ENCODE data around the gene KANK4.
A peak's percentile ranks its signal among the peaks of the same experiment; 100 is the strongest.

The KANK4 gene

DNA sequence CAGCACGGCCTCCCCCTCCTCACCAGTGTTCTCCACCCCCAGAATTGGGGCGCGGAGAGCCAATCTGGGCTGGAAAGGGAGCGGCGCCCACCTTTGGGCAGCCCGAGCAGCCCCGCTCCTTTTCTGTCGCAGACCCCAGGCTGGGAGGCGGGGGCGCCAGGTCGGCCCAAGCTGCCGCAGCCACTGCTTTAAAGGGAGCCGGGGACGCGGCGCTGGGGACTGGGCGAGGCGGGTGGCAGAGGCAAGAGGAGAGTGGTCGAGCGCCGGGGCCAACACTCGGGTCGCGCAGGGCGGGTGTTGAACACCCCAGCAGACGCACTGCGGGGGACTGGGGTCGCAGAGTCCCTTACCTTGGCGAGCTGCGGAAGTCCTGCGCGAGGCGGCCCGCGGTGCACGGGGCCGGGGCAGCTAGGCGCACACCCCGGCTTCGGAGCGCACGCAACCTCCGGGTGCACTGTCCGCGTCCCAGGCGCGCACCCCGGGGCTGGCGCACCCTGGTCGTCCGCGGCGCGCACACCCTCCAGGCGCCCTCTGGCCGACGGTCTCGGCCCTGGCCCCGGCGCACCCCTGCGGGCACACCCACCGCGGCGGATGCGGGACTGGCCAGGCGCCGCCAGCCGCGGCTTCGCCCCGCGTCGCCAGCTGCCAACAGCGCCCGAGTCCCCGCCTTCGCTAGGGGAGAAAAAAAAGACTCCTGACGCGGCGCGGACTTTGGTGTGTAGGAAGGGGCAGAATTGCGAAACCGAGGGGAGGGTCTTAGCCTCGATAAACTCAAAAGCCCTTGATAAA lies at the start of gene KANK4:
KANK4 (minus strand) TSS at position 679 of the 789 bp plus-strand sequence. CDS start 37,870 bp downstream, outside the sequence.
- no peak for DNase-seq (ENCODE audit: low read depth)

DNA sequence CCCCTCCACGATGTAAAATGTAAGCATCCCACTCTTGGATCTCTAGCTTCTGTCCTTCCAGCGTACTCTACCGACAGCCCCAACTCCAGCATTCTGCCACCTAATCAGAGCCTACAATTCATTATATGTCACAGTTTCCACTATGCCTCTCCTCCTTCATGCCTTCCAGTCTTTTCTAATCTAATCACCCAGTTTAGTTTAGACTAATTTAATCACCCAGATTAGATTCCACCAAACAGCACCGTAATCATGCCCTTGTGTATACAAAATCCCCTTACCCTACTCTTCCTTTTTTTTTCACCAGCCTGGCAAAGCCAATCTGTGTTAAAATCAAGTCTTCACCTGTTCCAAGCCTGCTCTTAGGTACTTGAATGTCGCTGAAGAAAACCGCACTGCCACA lies 49.8 kb upstream of the KANK4 start:
- no peak for DNase-seq (ENCODE audit: low read depth)

- DNase-seq (ENCODE audit: low read depth), result no peak
Measured at GRCh38 chr1:62367005-62367557, 47.8 kb upstream of the KANK4 start.

DNA sequence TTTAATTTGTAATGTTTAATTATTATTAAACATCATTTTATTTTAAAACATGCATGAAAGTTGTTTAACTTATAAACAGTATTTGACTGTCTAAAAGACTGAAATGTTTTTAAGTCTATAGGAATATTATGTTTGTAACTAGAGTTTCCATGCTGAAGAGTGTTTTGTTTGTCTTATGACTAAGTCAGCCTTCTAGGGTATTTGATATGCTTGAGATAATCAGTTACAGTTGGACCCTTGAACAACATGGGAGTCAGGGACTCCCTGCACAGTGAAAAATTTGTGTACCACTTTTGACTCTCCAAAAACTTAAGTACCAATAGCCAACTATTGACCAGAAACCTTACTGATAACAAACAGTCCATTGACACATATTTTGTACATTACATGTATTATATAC lies 45.5 kb upstream of the KANK4 start:
- DNase-seq (ENCODE audit: low read depth), result no peak

DNA sequence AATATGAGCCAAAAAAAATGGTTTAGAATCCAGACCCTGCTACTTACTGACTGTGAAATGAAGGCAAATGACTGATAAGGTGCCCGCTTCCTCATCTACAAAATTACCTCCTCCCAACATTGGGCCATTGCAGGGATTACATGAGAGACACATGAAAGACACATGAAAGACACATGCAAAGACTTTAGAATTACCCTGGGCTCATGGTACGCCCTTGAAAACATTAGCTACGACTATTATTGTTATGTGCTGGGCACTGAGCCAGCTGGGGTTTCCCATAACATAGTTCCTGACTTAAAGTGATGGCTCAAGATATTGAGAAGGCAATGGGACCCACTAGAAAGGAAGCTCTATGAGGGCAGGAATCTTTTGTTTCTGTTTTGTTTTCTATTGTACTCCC lies 43.7 kb upstream of the KANK4 start:
- no peak for DNase-seq (ENCODE audit: low read depth)

- no peak for DNase-seq (ENCODE audit: low read depth)
Measured at GRCh38 chr1:62362061-62362917, 43.1 kb upstream of the KANK4 start.

DNA sequence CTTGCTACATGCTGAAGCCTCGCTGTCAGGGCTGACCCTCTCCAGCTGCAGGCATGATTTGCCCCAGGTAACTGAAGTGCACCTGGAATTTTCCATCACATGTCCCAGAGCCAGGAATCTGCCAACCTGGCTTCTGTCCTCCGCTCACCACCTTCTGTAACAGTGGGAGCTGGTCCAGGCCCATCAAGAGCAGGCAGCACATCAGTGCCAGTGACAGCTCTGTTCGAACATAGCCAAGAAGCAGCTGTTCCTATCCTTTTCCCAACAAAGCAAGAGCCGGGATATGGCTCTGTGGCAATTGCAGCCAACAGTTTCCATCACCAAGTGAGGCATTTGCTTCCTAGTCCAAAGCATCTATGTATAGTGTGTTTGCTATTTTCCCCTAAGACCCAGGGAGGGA lies 42.2 kb upstream of the KANK4 start:
- DNase-seq (ENCODE audit: low read depth), result no peak

DNA sequence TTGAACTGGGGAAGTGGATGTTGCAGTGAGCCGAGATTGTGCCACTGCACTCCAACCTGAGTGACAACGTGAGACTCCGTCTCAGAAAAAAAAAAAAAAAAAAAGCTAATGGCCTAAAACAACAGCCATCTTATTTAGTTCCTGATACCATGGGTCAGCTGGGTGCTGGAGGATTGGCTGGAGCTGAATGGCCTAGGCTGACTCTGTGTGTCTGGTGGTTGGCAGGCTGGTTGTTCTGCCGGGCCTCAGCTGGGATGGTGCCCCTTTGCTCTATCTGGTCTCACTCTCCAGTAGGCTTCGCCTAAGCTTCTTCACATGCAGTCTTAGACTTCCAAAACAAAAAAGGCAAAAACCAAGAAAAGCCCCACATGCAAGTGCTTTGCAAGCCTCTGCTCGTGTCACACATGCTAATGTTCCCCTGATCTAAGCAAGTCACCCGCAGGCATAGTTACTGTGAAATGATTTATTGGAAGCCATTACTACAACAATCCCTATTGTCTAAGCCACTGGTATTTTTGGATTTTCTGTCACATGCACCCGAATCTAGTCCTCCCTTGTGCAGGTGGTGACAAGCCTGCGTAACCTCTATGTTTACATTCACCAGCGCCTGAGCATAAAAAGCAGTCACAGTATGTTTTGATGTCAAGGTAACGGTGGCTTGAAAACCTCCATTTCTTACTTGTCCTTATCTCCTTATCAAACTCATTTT lies 39.6 kb upstream of the KANK4 start:
- no peak for DNase-seq (ENCODE audit: low read depth)

GRCh38 chr1:62357916-62358315 lies 38.7 kb upstream of the KANK4 start:
- DNase-seq (ENCODE audit: low read depth), result no peak

GRCh38 chr1:62356257-62356835 lies 37.1 kb upstream of the KANK4 start:
- DNase-seq (ENCODE audit: low read depth), result peak; percentile 64

- DNase-seq (ENCODE audit: low read depth), result no peak
Measured at GRCh38 chr1:62355095-62355494, 35.9 kb upstream of the KANK4 start.

GRCh38 chr1:62353853-62354252 lies 34.6 kb upstream of the KANK4 start:
- no peak for DNase-seq (ENCODE audit: low read depth)

DNA sequence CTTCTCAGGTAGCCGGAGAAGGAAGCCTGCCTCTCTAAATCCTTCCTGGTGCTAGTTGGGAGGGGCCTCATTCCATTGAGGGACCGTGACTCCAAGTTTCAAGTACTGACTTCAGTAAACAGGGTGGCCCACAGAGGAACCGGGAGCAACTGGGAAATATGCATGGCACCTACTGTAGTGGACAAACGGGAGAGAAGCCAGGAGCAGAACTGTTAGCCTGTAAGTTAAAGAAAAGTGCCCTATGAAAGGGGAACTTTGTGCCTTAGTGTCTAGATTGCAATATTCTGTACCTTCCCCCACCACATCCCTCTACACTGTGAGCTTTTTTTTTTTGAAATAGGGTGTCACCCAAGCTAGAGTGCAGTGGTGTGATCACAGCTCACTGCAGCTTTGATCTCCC lies 33.2 kb upstream of the KANK4 start:
- no peak for DNase-seq (ENCODE audit: low read depth)

- no peak for DNase-seq (ENCODE audit: low read depth)
Measured at GRCh38 chr1:62349470-62350233, 30.4 kb upstream of the KANK4 start.

GRCh38 chr1:62346886-62347285 lies 27.7 kb upstream of the KANK4 start:
- no peak for DNase-seq (ENCODE audit: low read depth)

GRCh38 chr1:62343911-62344310 lies 24.7 kb upstream of the KANK4 start:
- DNase-seq (ENCODE audit: low read depth), result no peak

GRCh38 chr1:62342270-62342669 lies 23.0 kb upstream of the KANK4 start:
- DNase-seq (ENCODE audit: low read depth), result no peak

- no peak for DNase-seq (ENCODE audit: low read depth)
Measured at GRCh38 chr1:62341615-62342014, 22.4 kb upstream of the KANK4 start.

GRCh38 chr1:62341089-62341488 lies 21.9 kb upstream of the KANK4 start:
- DNase-seq (ENCODE audit: low read depth), result no peak

DNA sequence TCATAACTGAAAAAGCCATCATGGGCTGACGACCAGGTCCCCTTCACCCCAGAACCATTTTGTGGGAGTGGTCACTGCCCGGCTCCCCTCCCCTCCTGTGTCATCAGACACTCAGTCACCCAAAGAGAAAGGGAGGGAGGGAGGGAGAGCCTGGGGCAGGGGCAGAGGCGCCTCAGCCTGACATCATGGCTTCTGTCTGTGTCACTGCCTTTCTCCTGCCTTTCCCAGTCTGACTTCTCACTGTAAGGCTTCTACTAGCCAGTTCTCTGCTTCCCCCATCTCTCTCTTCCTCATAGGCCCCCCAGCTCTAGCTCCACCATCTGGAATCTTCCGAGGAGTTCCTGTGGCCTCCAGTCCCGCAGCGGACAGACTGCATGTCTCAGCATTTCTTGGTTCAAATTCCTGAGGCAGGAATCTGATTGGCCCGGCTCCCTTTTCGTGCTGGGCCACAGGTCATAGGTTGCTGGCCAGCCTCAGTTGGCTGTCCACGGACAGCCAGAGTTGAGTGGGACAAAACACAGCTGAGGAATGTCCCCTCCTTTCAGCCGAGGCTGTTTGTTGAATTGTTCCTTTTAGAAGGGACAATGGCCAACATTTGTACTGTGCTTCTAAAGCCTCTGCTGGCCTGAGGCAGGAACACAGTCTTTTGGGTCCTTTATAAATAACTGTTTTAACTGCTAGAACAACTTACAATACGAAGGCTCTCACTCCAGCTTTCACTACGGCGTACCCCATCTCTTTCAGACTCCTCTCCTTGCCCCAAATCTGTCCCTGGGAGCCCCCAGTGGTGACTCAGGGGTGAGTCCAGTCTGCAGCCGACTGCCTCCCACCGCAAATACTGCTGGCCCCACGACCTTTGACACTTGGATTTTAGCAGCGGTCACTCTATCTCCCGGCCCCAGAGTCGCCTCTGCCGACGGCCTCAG lies 18.7 kb upstream of the KANK4 start:
- DNase-seq (ENCODE audit: low read depth), result no peak
